HepG2 (cell line): ENCODE measurements around the gene CSNK1A1. TPM values are rescaled to one million over a fixed set of nuclear protein-coding genes. Genes with fewer than 3 reads are reported as not detected.
A peak's percentile ranks its signal among the peaks of the same experiment; 100 is the strongest.

Experiments
- HNRNPK ChIP-seq: fragments of 200-400 bp; formaldehyde crosslinking; IDR thresholded peaks from 2 replicates; pipeline ENCODE4 v1.6.1; 2018; ENCODE audit warnings: low read length, low read depth, moderate library complexity, mild to moderate bottlenecking; ENCODE audit not compliant: poor library complexity, severe bottlenecking
- KDM3A ChIP-seq: IDR thresholded peaks from 2 replicates; pipeline ENCODE4 v1.6.1; 2018; ENCODE audit warnings: low read depth, missing compliant biosample characterization
- MAF1 ChIP-seq: sonication (generic); formaldehyde crosslinking; IDR thresholded peaks from 2 replicates; pipeline ENCODE4 v1.5.0; 2020; ENCODE audit warnings: missing genetic modification reagents, borderline replicate concordance
- PPARG ChIP-seq: conservative IDR thresholded peaks from 2 replicates; pipeline ENCODE4 v1.6.1; 2016; ENCODE audit warnings: missing biosample characterization, missing genetic modification reagents
- SIX1 ChIP-seq: sonication (generic); formaldehyde crosslinking; IDR thresholded peaks from 2 replicates; pipeline ENCODE4 v1.4.0; 2020; ENCODE audit warnings: missing genetic modification reagents, borderline replicate concordance
- SYNCRIP ChIP-seq: fragments of 200-400 bp; formaldehyde crosslinking; IDR thresholded peaks from 2 replicates; pipeline ENCODE4 v1.6.1; 2018; ENCODE audit warnings: mild to moderate bottlenecking, low read depth, low read length; ENCODE audit not compliant: insufficient read depth
- ZBTB8A ChIP-seq: sonication (generic); formaldehyde crosslinking; IDR thresholded peaks from 2 replicates; pipeline ENCODE4 v1.4.0; 2020; ENCODE audit warnings: mild to moderate bottlenecking, low read depth, missing genetic modification reagents, borderline replicate concordance
- ZNF24 ChIP-seq: fragments of 450-650 bp; IDR thresholded peaks from 2 replicates; pipeline ENCODE4 v1.6.1; 2017; ENCODE audit warnings: antibody characterized with exemption, mild to moderate bottlenecking
- ZNF383 ChIP-seq: sonication (generic); formaldehyde crosslinking; IDR thresholded peaks from 2 replicates; pipeline ENCODE4 v1.4.0; 2020; ENCODE audit warnings: missing genetic modification reagents, mild to moderate bottlenecking, borderline replicate concordance
- polyA plus RNA-seq, 8 experiments: library from polyadenylated mRNA; depleted of rRNA in 3 of 8; stranded (reverse) in 7 of 8; unstranded in 1 of 8; fragments of >200 nt; fragmentation: Illumina TruSeq in 4 of 8; extraction: Trizol in 4 of 8; gene quantifications; 2 replicates each; pipeline versions ENCODE4 v1.2.1 to v1.2.3, GENCODE V29; 2011 to 2016; ENCODE audit warnings: low read depth in 4 of 8, missing spikeins in 1 of 8, mixed read lengths in 1 of 8; ENCODE audit not compliant: insufficient read depth in 1 of 8
- total RNA-seq, 5 experiments: library from RNA; depleted of rRNA; stranded (reverse); fragments of >200 nt; fragmentation: Illumina TruSeq; extraction: Trizol; gene quantifications; 2 replicates each; pipeline ENCODE4 v1.2.3, GENCODE V29; 2016; ENCODE audit warnings: low read depth in 1 of 5
- TF ChIP-seq, protein P1 (sequence below): sonication (generic); formaldehyde crosslinking; IDR thresholded peaks from 2 replicates; pipeline ENCODE4 v1.4.0; 2020; ENCODE audit warnings: mild to moderate bottlenecking, missing genetic modification reagents
- TF ChIP-seq, protein P2 (sequence below): sonication (generic); formaldehyde crosslinking; IDR thresholded peaks from 2 replicates; pipeline ENCODE4 v1.9.0; 2021; ENCODE audit warnings: missing genetic modification reagents, borderline replicate concordance
- TF ChIP-seq, protein P3 (sequence below), 2 experiments: fragments of 450-650 bp in 1 of 2; sonication (generic) in 1 of 2; formaldehyde crosslinking; IDR thresholded peaks; 2 replicates each; pipeline versions ENCODE4 v1.5.0 to v1.8.0; 2020 to 2022; ENCODE audit warnings: mild to moderate bottlenecking in 1 of 2, missing genetic modification reagents in 1 of 2
- TF ChIP-seq, protein P4 (sequence below): sonication (generic); formaldehyde crosslinking; IDR thresholded peaks from 2 replicates; pipeline ENCODE4 v1.8.0; 2022; ENCODE audit warnings: low read depth, missing genetic modification reagents
- TF ChIP-seq, protein P5 (sequence below): sonication (generic); formaldehyde crosslinking; IDR thresholded peaks from 2 replicates; pipeline ENCODE4 v1.4.0; 2020; ENCODE audit warnings: missing genetic modification reagents; ENCODE audit errors: not compliant biosample characterization

CSNK1A1 gene
- total and polyA plus RNA-seq, 2 of the 13 experiments (the other 11 are each of a cell fraction or from before 2014, with no cell fraction given): 89.0 to 149 TPM

DNA sequence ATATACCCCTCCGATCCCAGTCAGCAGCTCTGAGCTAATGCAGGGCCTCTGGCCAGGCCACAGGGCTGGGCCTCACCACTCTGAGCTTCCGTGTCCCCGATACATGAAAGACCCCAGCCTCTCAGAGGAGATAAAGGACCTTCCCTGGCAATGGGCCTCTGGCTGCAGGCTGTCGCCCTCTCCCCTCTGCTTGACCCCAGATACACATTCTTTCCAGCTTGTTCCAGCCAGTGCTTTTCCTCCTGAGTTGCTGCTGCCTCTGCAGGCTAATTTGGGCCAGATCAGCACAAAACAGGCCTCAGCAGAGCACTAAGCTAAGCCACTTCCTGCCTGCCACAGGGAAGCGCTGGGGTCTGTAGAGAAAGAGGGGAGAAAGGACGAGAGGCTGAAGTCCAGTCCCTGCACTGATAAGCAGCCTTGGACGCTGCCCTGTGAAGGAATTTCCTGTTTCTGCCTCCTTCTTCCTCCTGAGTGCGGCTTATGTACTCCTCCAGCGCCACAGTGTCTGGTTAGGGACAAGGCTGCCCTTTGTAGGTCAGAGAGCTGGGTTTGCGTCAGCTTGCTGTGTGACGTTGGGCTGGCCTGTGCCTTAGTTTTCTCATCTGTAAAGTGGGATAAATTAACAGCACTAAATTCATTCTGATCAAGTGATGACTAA, 99.1 kb downstream of the CSNK1A1 start (continued):
- TF ChIP-seq, protein P1, sequence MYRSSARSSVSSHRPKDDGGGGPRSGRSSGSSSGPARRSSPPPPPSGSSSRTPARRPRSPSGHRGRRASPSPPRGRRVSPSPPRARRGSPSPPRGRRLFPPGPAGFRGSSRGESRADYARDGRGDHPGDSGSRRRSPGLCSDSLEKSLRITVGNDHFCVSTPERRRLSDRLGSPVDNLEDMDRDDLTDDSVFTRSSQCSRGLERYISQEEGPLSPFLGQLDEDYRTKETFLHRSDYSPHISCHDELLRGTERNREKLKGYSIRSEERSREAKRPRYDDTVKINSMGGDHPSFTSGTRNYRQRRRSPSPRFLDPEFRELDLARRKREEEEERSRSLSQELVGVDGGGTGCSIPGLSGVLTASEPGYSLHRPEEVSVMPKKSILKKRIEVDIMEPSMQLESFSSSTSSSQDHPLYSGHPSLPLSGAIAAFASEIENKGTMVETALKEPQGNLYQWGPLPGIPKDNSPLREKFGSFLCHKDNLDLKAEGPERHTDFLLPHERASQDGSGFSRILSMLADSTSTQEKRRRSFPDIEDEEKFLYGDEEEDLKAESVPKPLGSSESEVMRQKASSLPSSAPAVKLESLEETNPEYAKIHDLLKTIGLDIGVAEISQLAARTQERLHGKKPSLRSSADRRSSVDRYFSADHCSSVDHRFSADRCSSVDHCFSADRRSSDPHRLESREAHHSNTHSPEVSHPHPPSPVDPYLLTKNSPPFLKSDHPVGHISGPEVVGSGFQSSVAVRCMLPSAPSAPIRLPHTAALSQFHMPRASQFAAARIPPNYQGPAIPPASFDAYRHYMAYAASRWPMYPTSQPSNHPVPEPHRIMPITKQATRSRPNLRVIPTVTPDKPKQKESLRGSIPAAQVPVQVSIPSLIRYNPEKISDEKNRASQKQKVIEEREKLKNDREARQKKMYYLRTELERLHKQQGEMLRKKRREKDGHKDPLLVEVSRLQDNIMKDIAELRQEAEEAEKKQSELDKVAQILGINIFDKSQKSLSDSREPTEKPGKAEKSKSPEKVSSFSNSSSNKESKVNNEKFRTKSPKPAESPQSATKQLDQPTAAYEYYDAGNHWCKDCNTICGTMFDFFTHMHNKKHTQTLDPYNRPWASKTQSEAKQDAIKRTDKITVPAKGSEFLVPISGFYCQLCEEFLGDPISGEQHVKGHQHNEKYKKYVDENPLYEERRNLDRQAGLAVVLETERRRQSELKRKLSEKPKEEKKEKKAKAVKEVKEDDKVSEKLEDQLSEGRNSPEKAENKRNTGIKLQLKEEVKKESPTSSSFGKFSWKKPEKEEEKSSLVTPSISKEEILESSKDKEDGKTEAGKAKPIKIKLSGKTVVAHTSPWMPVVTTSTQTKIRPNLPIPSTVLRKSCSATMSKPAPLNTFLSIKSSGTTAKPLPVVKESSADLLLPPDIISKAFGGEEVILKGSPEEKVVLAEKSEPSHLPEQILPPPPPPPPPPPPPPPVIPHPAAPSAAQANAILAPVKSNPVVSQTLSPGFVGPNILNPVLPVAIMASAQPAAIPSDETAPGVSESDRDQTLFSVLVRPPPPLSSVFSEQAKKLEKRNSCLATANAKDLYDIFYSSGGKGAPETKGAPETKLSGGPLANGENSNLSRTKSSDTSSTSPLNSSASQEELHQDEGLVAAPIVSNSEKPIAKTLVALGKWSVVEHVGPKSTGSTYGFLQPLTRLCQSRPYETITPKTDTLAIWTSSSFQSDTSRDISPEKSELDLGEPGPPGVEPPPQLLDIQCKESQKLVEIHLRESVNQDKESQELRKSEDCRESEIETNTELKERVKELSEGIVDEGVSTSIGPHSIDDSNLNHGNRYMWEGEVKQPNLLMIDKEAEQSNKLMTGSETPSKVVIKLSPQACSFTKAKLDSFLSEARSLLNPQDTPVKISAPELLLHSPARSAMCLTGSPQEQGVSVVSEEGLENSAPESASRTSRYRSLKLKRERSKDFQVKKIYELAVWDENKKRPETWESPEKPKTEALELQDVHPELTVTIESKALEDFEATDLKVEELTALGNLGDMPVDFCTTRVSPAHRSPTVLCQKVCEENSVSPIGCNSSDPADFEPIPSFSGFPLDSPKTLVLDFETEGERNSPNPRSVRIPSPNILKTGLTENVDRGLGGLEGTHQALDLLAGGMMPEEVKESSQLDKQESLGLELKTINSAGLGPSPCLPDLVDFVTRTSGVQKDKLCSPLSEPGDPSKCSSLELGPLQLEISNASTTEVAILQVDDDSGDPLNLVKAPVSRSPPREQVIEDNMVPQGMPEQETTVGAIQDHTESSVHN (CRISPR knock-in tag): no peak
- 0 out of 2 replicates have a peak, but pooled peaks have one; percentile 66 for TF ChIP-seq MAF1 (CRISPR knock-in tag)
- TF ChIP-seq, protein P2, sequence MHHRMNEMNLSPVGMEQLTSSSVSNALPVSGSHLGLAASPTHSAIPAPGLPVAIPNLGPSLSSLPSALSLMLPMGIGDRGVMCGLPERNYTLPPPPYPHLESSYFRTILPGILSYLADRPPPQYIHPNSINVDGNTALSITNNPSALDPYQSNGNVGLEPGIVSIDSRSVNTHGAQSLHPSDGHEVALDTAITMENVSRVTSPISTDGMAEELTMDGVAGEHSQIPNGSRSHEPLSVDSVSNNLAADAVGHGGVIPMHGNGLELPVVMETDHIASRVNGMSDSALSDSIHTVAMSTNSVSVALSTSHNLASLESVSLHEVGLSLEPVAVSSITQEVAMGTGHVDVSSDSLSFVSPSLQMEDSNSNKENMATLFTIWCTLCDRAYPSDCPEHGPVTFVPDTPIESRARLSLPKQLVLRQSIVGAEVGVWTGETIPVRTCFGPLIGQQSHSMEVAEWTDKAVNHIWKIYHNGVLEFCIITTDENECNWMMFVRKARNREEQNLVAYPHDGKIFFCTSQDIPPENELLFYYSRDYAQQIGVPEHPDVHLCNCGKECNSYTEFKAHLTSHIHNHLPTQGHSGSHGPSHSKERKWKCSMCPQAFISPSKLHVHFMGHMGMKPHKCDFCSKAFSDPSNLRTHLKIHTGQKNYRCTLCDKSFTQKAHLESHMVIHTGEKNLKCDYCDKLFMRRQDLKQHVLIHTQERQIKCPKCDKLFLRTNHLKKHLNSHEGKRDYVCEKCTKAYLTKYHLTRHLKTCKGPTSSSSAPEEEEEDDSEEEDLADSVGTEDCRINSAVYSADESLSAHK: no peak
- no peak for TF ChIP-seq ZNF383
- 0 out of 2 replicates have a peak, but pooled peaks have one; percentile 54 for TF ChIP-seq ZNF24
- TF ChIP-seq SYNCRIP: no peak
- TF ChIP-seq HNRNPK: no peak
- no peak for TF ChIP-seq ZBTB8A (CRISPR knock-in tag)
- TF ChIP-seq, protein P3, sequence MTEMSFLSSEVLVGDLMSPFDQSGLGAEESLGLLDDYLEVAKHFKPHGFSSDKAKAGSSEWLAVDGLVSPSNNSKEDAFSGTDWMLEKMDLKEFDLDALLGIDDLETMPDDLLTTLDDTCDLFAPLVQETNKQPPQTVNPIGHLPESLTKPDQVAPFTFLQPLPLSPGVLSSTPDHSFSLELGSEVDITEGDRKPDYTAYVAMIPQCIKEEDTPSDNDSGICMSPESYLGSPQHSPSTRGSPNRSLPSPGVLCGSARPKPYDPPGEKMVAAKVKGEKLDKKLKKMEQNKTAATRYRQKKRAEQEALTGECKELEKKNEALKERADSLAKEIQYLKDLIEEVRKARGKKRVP (CRISPR knock-in tag; IDR thresholded peaks at IDR 0.05): peak; percentile 50 to 88; a peak in 2 of 4 replicates
- peak; percentile 34; the same call in 1 of the 2 replicates for TF ChIP-seq SIX1 (CRISPR knock-in tag)
- TF ChIP-seq, protein P4, sequence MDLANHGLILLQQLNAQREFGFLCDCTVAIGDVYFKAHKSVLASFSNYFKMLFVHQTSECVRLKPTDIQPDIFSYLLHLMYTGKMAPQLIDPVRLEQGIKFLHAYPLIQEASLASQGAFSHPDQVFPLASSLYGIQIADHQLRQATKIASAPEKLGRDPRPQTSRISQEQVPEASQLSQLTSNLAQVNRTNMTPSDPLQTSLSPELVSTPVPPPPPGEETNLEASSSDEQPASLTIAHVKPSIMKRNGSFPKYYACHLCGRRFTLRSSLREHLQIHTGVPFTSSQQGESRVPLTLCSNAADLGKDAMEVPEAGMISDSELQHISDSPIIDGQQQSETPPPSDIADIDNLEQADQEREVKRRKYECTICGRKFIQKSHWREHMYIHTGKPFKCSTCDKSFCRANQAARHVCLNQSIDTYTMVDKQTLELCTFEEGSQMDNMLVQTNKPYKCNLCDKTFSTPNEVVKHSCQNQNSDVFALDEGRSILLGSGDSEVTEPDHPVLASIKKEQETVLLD (CRISPR knock-in tag): no peak
- peak; percentile 89 for TF ChIP-seq KDM3A (CRISPR knock-in tag)
- TF ChIP-seq, protein P5, sequence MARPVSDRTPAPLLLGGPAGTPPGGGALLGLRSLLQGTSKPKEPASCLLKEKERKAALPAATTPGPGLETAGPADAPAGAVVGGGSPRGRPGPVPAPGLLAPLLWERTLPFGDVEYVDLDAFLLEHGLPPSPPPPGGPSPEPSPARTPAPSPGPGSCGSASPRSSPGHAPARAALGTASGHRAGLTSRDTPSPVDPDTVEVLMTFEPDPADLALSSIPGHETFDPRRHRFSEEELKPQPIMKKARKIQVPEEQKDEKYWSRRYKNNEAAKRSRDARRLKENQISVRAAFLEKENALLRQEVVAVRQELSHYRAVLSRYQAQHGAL: no peak
- TF ChIP-seq PPARG (CRISPR knock-in tag): peak; percentile 91
